Inflammatory macrophage treated with lipopolysaccharide for 1 hour (primary cell): Measurements from ENCODE around the gene TAF8.

Source experiments
- DNase-seq, 2 donors: peaks; one replicate each; pipeline ENCODE4 v3.0.0-alpha.2; 2020 to 2022

The TAF8 gene

DNA sequence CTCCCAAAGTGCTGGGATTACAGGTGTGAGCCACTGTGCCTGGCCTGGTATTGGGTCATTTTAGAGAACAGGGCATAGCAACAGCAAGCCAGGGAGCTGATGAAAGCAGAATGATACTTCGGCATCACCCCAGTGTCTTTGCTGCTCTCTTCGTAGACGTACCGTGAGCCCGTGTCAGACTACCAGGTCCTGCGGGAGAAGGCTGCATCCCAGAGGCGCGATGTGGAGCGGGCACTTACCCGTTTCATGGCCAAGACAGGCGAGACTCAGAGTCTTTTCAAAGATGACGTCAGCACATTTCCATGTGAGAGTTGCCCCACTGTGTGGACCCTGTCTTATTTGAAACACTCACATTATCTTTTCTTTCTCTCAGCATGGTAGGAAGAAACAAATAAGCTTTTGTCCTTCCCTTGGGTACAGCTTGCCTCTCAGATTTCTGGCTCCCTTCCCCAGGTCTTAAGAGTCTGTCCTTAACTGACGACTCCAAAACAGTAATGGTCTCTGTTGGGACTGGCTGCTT lies 15.9 kb downstream of the TAF8 start:
- no peak for DNase-seq

DNA sequence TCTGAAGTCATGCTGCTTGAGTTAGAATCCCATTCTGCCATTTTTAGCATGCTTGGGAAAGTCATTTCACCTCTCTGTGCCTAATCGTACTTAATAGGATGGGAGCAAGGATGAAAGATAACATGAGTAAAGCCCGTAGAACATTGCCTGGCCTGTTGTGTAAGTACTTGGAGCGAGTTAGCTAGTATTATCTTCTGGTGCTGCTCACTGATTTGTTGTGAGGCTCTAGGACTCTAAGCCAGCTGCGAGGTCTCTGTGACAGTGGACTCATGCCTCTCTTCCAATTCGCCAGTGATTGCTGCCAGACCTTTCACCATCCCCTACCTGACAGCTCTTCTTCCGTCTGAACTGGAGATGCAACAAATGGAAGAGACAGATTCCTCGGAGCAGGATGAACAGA lies 17.8 kb downstream of the TAF8 start:
- DNase-seq, result no peak

- DNase-seq, result no peak
Measured at GRCh38 chr6:42068872-42069522, 18.7 kb downstream of the TAF8 start.

- no peak for DNase-seq
Measured at GRCh38 chr6:42071881-42072583, 21.7 kb downstream of the TAF8 start.

GRCh38 chr6:42073287-42073686 lies 23.0 kb downstream of the TAF8 start:
- no peak for DNase-seq

DNA sequence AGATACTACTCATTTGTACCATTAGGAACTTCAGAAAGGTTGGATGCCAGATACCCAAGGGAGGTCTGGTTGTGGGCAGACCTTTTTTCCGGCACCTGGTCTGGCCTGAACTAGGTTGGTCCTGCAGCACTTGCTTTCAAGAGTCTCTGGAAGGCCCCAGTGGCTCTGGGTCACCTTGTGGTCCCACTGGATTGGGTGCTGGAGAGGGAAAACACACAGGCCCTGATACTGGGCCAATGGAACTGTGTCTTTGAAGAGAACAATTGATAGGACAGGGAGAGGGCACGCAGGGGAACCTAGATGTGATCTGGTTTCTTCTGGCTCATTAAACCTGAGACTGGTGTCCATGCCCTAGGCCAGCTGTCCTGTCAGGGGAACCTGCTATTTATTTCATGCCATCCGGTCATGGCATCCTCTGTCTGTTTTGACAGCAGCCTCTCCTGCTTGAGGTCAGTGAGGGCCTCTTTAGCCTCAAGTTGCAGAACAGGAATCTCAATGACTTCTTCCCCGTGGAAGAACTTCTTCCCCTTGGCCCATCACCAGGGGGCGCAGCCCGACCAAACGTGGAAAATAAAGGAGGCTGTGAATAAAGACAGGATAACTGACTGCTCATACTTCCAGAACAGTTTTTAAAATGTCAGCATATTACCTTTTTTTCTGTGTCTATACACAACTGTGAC lies 25.0 kb downstream of the TAF8 start:
- DNase-seq, result peak; percentile 37 to 87

DNA sequence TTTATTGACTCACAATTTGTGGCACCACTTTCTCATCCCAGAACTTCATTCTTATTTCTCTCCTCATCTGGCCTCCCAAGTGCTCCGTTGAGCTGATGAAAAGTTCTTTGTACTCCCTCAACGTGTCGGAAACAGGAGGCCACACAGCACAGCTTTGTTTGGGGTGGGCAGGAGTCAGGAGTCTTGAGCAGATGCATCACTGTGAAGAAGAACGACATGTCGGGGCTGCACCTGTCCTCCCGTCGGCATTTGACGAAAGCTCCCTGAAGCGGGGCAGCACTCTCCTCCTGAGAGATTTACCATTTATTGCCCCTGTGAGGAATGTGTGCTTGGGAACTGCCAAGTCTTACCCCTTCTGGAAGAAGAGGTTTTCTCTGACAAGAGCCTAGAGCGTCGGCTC lies 28.1 kb downstream of the TAF8 start:
- DNase-seq, result no peak

GRCh38 chr6:42079941-42080464 lies 29.7 kb downstream of the TAF8 start:
- DNase-seq, result no peak

GRCh38 chr6:42083530-42083929 lies 33.2 kb downstream of the TAF8 start:
- no peak for DNase-seq

GRCh38 chr6:42084889-42085288 lies 34.6 kb downstream of the TAF8 start:
- no peak for DNase-seq

DNA sequence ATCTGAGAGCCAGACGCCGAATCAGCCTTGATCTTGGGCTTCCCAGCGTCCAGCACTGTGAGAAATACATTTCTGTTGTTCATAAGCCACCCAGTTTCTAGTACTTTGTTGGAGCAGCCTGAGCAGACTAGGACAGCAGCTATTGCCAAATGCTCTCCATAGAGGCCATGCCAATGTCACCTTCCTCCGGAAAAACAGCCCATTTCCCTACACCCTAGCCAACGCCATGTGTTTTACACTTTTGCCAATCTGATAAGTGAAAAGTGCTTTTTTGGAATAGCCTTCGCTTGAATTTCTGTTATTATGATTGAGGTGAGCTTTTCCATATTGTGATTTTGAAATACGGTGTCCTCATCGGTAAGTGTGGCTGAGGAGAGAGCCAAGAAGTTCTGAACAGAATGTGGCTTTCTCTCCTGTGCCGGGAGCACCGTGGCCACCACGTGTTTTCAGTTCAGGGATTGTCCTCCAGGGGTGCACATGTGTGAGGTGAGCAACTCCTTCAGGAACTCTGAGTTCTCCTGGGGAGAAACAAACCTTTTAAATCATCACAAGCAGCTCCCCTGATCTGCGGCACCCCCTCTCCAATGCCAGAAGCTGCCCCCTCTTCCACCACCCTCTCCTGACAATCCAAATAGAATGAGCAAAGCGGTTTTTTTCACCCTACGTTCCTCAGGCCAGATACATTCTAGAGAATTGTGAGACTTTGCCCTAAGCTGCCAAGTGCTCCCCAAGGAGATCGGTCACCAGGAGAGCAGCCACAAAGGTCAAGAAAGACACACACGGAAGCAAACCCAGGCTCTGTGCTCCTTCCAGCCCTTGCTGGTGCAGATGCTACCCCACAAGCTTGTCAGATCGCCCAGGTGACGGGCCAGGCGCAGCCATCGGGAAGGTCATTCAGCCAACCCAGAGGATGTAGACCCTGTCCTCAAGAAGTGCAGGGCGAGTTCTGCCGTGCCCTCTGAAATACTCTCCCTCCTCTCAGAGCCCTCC lies 36.0 kb downstream of the TAF8 start:
- no peak for DNase-seq

- no peak for DNase-seq
Measured at GRCh38 chr6:42088101-42088591, 37.8 kb downstream of the TAF8 start.

DNA sequence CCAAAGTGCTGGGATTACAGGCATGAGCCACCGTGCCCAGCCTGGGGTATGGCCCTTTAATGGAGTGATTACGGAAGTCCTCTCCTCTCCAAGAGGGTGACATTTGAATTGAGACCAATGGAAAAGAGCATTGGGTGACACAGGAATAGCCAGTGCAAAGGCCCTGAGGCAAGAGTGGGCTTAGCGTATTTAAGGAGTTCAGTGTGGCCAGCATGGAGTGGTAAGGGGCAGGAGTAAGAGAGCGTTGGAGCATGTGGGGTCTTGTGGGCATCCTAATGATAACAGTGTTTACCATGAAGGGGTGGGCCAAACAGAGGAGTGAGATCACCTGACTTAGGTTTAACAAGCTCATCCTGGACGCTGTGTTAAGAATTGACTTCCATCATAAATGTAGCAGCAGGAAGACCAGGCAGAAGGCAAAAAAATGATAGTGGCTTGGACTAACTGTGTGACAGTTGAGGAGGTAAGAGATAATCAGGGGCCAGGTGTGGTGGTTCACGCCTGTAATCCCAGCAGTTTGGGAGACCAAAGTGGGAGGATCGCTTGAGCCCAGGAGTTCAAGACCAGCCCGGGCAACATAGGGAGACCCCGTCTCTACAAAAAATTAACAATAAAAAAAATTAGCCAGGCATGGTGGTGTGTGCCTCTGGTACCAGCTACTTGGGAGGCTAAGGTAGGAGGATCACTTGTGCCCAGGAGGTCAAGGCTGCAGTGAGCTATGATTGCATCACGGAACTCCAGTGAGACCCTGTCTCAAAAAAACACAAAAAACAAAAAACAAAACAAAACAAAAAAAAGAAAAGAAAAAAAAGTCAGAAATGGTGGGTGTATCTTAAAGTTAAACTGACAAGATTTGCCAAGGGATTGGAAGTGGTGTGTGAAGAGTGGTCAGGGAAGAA lies 40.7 kb downstream of the TAF8 start:
- DNase-seq, result no peak

DNA sequence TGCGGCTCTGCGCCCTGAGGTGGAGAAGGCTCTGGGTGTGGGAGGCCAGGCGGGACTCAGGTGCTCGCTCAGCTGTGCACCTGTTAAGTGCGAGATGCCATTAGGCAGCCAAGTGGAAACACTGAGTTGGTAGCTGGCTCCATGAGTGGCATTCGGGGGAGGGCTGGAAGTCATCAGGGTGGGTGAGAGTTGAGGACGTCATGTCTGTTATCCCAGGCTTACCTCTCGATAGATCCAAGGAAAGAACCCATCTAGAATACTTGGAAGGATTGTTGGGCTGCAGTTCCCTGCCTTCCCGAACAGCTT lies 41.3 kb downstream of the TAF8 start:
- DNase-seq, result no peak

GRCh38 chr6:42093582-42094329 lies 43.4 kb downstream of the TAF8 start:
- DNase-seq, result no peak

- DNase-seq, result no peak
Measured at GRCh38 chr6:42095094-42095493, 44.8 kb downstream of the TAF8 start.

GRCh38 chr6:42095776-42096541 lies 45.6 kb downstream of the TAF8 start:
- no peak for DNase-seq

- no peak for DNase-seq
Measured at GRCh38 chr6:42099340-42100028, 49.2 kb downstream of the TAF8 start.
